GM19193 (cell line): ENCODE data around the gene SYNE1.

ENCODE experiments used
- POLR2A ChIP-seq: IDR thresholded peaks from 4 replicates; pipeline ENCODE4 v1.6.1; 2011; ENCODE audit not compliant: insufficient read depth, insufficient read length; ENCODE audit errors: extremely low read depth

SYNE1 gene, protein sequence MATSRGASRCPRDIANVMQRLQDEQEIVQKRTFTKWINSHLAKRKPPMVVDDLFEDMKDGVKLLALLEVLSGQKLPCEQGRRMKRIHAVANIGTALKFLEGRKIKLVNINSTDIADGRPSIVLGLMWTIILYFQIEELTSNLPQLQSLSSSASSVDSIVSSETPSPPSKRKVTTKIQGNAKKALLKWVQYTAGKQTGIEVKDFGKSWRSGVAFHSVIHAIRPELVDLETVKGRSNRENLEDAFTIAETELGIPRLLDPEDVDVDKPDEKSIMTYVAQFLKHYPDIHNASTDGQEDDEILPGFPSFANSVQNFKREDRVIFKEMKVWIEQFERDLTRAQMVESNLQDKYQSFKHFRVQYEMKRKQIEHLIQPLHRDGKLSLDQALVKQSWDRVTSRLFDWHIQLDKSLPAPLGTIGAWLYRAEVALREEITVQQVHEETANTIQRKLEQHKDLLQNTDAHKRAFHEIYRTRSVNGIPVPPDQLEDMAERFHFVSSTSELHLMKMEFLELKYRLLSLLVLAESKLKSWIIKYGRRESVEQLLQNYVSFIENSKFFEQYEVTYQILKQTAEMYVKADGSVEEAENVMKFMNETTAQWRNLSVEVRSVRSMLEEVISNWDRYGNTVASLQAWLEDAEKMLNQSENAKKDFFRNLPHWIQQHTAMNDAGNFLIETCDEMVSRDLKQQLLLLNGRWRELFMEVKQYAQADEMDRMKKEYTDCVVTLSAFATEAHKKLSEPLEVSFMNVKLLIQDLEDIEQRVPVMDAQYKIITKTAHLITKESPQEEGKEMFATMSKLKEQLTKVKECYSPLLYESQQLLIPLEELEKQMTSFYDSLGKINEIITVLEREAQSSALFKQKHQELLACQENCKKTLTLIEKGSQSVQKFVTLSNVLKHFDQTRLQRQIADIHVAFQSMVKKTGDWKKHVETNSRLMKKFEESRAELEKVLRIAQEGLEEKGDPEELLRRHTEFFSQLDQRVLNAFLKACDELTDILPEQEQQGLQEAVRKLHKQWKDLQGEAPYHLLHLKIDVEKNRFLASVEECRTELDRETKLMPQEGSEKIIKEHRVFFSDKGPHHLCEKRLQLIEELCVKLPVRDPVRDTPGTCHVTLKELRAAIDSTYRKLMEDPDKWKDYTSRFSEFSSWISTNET (N-terminal part only)

GRCh38 chr6:152637296-152638047 lies at the start of gene SYNE1:
Gene SYNE1 (minus strand): TSS chr6:152637362. CDS start chr6:152628331, 9,031 bp downstream.
- TF ChIP-seq POLR2A = no peak

DNA sequence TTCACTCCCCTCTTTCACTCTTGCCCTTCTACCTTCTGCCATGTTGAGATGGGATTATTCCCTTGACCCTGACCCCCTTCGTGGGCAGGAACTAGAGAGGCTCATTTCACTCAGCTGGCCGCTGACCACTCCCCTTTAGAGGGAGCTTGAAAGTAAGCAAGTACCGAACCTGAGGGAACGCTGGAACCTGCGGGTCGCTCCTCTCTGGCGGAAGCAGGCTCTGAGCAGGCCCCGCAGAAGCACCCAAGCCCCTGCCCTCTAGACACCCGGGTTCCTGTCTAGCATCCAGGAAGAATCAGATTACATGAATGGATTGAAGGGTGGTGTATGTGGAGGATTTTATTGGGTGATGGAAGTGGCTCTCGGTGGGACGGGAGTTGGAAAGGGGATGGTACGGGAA lies 48.7 kb upstream of the SYNE1 start:
- TF ChIP-seq POLR2A = no peak

- no peak for TF ChIP-seq POLR2A
Observed at GRCh38 chr6:152682141-152682540, 45.0 kb upstream of the SYNE1 start.

GRCh38 chr6:152680879-152681517 lies 43.8 kb upstream of the SYNE1 start:
- no peak for TF ChIP-seq POLR2A

DNA sequence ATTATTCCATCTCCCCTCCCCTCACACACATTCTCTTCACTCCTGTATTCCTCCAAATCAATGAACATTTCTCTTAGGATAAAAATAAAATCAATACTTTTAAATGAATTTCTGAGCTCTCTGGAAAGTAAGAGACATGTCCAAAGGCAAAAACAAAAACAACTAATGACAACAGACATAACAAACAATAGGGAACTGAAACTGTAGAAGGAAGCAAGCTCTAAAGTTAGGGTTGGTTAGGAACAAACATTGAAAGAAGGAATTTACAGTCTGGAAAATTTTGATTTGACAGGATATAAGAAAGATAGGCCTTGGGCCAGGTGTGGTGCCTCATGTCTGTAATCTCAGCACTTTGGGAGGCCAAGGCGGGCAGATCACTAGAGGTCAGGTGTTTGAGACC lies 43.0 kb upstream of the SYNE1 start:
- TF ChIP-seq POLR2A = no peak

- no peak for TF ChIP-seq POLR2A
Observed at GRCh38 chr6:152673236-152673635, 36.1 kb upstream of the SYNE1 start.

GRCh38 chr6:152671171-152671570 lies 34.0 kb upstream of the SYNE1 start:
- no peak for TF ChIP-seq POLR2A

- no peak for TF ChIP-seq POLR2A
Observed at GRCh38 chr6:152669895-152670294, 32.7 kb upstream of the SYNE1 start.

DNA sequence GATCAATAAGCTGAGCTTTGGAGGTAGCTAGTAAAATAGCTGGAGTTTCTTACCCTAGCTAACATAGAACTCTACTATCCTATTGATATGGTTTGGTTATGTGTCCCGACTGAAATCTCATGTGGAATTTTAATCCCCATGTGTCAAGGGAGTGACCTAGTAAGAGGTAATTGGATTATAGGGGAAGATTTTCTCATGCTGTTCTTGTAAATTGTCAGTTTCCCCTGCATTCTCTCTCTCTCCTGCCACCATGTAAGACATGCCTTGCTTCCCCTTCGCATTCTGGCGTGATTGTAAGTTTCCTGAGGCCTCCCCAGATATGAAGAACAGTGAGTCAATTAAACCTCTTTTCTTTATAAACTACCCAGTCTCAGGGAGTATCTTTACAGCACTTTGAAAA lies 24.6 kb upstream of the SYNE1 start:
- TF ChIP-seq POLR2A = no peak

- no peak for TF ChIP-seq POLR2A
Observed at GRCh38 chr6:152651986-152652385, 14.8 kb upstream of the SYNE1 start.

- no peak for TF ChIP-seq POLR2A
Observed at GRCh38 chr6:152648105-152648504, 10.9 kb upstream of the SYNE1 start.

DNA sequence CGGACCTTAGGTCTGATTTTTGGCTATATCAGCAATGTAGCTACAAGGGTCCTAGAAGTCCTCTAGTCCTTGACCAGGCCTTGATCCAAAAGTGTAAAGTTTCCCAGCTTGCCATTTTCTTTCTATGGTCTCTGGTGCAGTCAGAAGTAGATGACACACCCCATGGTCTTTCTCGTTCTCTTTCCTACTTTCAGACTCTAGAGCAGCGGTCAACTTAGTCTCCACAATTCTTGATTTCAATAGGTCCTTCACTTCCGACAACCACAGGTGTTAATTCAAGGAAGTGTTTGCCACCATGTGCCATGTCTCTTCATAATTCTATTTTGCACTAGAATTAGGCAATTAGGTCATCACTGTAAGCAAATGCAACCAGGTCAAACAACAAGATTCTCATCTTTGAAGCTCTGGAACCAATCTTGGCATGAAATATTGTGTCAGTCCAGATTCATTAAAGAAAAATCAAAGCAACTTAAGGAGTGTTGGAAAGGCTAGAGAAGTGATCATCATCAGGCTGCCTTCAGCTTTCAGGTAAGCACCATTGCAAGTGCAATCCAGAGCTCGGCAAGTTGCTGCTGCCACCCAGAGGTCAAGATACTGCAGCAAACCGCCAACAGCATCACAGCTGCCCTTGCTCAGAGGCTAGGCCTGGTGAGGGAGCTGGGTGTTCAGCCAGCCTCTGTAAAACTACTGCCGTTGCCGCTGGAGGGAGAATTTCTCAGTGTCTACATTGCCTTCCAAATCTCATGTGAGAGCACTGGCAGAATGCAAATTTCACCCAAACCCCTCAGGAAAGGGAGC lies 5.6 kb upstream of the SYNE1 start:
- no peak for TF ChIP-seq POLR2A

- TF ChIP-seq POLR2A = no peak
Observed at GRCh38 chr6:152636609-152637295, 410 bp downstream of the SYNE1 start.
